SK-N-SH (cell line): ENCODE results near the gene MTR.

Experiments used
- EZH2phosphoT487 ChIP-seq: fragments of 200-600 bp; sonication (generic); IDR thresholded peaks from 2 replicates; pipeline ENCODE4 v1.6.1; 2017; ENCODE audit warnings: low read depth, mixed run types, mild to moderate bottlenecking, antibody characterized with exemption, moderate library complexity, borderline replicate concordance
- FOSL2 ChIP-seq: IDR thresholded peaks from 2 replicates; pipeline ENCODE4 v1.4.0; 2012; ENCODE audit warnings: low read depth, mild to moderate bottlenecking, moderate library complexity, borderline replicate concordance
- MXI1 ChIP-seq: IDR thresholded peaks from 2 replicates; pipeline ENCODE4 v1.6.1; 2012; ENCODE audit warnings: mild to moderate bottlenecking, low read depth, low read length, improper control_type of control experiment
- POLR2AphosphoS5 ChIP-seq: IDR thresholded peaks from 2 replicates; pipeline ENCODE4 v1.6.1; 2012; ENCODE audit warnings: low read depth, low read length
- RAD21 ChIP-seq: IDR thresholded peaks from 2 replicates; pipeline ENCODE4 v1.6.1; 2012; ENCODE audit warnings: mild to moderate bottlenecking, low read length
- RFX5 ChIP-seq: IDR thresholded peaks from 2 replicates; pipeline ENCODE4 v1.6.1; 2012; ENCODE audit warnings: mild to moderate bottlenecking, improper control_type of control experiment, low read length
- SMC3 ChIP-seq: IDR thresholded peaks from 2 replicates; pipeline ENCODE4 v1.6.1; 2012; ENCODE audit warnings: low read depth, low read length, improper control_type of control experiment
- TEAD4 ChIP-seq: IDR thresholded peaks from 2 replicates; pipeline ENCODE4 v1.4.0; 2012; ENCODE audit warnings: mild to moderate bottlenecking, borderline replicate concordance; ENCODE audit not compliant: insufficient read depth
- TF ChIP-seq, protein P1 (sequence below): fragments of 200-600 bp; sonication (generic); IDR thresholded peaks from 2 replicates; pipeline ENCODE4 v1.6.1; 2017; ENCODE audit warnings: antibody characterized with exemption, mild to moderate bottlenecking, moderate library complexity
- TF ChIP-seq, protein P2 (sequence below): IDR thresholded peaks from 2 replicates; pipeline ENCODE4 v1.4.0; 2012; ENCODE audit warnings: low read depth
- TF ChIP-seq, protein P3 (sequence below): IDR thresholded peaks from 2 replicates; pipeline ENCODE4 v1.6.1; 2012; ENCODE audit warnings: mild to moderate bottlenecking, low read depth, low read length, moderate library complexity

DNA sequence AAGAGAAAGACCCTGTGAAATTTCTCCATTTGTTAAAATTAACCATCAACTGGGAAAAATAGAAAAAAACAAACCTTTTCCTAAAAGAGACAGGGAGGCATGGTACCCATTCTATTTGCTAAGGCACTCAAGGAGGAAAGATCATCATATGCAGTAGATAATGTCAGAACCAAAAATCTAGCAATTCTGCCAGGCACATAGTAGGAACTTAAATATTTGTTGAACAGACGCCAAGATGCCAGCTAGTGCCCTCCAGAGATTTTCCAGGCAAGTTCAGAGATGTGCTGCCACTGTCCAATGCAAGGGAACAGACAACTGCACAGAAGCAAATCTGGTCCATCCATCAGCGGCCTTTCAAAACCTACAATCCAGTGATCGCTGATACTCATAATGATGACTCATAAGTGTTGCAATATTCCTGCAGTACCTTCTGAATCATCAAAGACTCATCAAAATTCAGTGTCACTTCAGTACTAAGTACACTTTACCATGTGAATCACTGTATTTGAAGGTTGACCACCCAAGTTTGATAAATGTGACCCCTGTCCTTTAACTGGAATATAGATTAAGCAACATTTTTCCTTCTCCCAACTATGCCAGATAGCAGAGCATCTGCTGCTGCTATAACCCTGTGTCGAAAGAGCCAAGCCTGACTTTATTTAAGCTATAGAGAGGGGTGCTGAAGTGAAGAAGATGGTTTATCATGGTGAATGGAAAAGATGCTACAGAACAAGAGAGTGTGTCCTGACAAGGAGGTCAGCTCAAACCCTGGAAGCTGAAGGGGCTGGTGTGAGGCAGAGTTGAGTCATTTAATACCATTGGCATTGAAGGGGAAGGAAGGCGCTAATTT is 110.0 kb downstream of the MTR start:
- no peak for TF ChIP-seq EZH2phosphoT487
- no peak for TF ChIP-seq RAD21
- TF ChIP-seq, protein P1, sequence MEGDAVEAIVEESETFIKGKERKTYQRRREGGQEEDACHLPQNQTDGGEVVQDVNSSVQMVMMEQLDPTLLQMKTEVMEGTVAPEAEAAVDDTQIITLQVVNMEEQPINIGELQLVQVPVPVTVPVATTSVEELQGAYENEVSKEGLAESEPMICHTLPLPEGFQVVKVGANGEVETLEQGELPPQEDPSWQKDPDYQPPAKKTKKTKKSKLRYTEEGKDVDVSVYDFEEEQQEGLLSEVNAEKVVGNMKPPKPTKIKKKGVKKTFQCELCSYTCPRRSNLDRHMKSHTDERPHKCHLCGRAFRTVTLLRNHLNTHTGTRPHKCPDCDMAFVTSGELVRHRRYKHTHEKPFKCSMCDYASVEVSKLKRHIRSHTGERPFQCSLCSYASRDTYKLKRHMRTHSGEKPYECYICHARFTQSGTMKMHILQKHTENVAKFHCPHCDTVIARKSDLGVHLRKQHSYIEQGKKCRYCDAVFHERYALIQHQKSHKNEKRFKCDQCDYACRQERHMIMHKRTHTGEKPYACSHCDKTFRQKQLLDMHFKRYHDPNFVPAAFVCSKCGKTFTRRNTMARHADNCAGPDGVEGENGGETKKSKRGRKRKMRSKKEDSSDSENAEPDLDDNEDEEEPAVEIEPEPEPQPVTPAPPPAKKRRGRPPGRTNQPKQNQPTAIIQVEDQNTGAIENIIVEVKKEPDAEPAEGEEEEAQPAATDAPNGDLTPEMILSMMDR: no peak
- TF ChIP-seq FOSL2: peak; percentile 86
- no peak for TF ChIP-seq RFX5
- no peak for TF ChIP-seq MXI1
- TF ChIP-seq POLR2AphosphoS5: no peak
- TF ChIP-seq SMC3: no peak
- TF ChIP-seq TEAD4: no peak
- TF ChIP-seq, protein P2, sequence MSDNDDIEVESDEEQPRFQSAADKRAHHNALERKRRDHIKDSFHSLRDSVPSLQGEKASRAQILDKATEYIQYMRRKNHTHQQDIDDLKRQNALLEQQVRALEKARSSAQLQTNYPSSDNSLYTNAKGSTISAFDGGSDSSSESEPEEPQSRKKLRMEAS: no peak
- TF ChIP-seq, protein P3, sequence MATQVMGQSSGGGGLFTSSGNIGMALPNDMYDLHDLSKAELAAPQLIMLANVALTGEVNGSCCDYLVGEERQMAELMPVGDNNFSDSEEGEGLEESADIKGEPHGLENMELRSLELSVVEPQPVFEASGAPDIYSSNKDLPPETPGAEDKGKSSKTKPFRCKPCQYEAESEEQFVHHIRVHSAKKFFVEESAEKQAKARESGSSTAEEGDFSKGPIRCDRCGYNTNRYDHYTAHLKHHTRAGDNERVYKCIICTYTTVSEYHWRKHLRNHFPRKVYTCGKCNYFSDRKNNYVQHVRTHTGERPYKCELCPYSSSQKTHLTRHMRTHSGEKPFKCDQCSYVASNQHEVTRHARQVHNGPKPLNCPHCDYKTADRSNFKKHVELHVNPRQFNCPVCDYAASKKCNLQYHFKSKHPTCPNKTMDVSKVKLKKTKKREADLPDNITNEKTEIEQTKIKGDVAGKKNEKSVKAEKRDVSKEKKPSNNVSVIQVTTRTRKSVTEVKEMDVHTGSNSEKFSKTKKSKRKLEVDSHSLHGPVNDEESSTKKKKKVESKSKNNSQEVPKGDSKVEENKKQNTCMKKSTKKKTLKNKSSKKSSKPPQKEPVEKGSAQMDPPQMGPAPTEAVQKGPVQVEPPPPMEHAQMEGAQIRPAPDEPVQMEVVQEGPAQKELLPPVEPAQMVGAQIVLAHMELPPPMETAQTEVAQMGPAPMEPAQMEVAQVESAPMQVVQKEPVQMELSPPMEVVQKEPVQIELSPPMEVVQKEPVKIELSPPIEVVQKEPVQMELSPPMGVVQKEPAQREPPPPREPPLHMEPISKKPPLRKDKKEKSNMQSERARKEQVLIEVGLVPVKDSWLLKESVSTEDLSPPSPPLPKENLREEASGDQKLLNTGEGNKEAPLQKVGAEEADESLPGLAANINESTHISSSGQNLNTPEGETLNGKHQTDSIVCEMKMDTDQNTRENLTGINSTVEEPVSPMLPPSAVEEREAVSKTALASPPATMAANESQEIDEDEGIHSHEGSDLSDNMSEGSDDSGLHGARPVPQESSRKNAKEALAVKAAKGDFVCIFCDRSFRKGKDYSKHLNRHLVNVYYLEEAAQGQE: no peak
